SK-N-SH (cell line): Measurements from ENCODE around the gene CHAT. TPM values are rescaled to one million over a fixed set of nuclear protein-coding genes. Genes with fewer than 3 reads are reported as not detected.

Experiments used
- CTCF ChIA-PET: fragments of 300-600, 350-600 bp; formaldehyde crosslinking; extraction: SDS; loops from one replicate; lab custom pipeline; 2021; lab: Yijun Ruan, JAX
- POLR2A ChIA-PET: fragments of 350-600 bp; sonication (Branson Sonifier 250); formaldehyde crosslinking; extraction: SDS; loops from one replicate; lab custom pipeline; 2020; ENCODE audit warnings: antibody characterized with exemption, inconsistent platforms; lab: Yijun Ruan, JAX
- DNase-seq: peaks from one replicate; pipeline ENCODE4 v3.0.0; 2012
- H2AFZ ChIP-seq: fragments of 200-600 bp; sonication (generic); 2 replicates; pipeline ENCODE4 v1.8.1; 2016; ENCODE audit warnings: antibody characterized with exemption, mild to moderate bottlenecking, low read depth
- H3F3A ChIP-seq: fragments of 200-600 bp; sonication (generic); replicated peaks from 2 replicates; pipeline ENCODE3; 2016; ENCODE audit warnings: antibody characterized with exemption, mild to moderate bottlenecking; ENCODE audit not compliant: insufficient read depth
- H3K27ac ChIP-seq, 2 experiments: fragments of 200-500 bp in 1 of 2; fragments of 200-600 bp in 1 of 2; sonication (Bioruptor generic) in 1 of 2; sonication (generic), shearing (Covaris generic) in 1 of 2; 2 replicates each; pipeline versions ENCODE4 v1.5.1 to v1.6.1; 2014 to 2016; ENCODE audit warnings: low read depth in 2 of 2, inconsistent platforms in 1 of 2, low read length in 1 of 2, mild to moderate bottlenecking in 1 of 2, mixed read lengths in 1 of 2
- H3K27me3 ChIP-seq: fragments of 200-600 bp; sonication (generic), shearing (Covaris generic); 2 replicates; pipeline ENCODE4 v1.6.1; 2016; ENCODE audit warnings: mixed run types; ENCODE audit not compliant: insufficient read depth
- H3K36me3 ChIP-seq, 2 experiments: fragments of 200-500 bp in 1 of 2; fragments of 200-600 bp in 1 of 2; sonication (Bioruptor generic) in 1 of 2; sonication (generic) in 1 of 2; replicated peaks in 1 of 2; 2 replicates each; pipeline versions ENCODE3 to v1.5.1; 2014 to 2016; ENCODE audit warnings: low read length in 1 of 2, mild to moderate bottlenecking in 1 of 2; ENCODE audit not compliant: insufficient read depth in 2 of 2, control insufficient read depth in 1 of 2
- H3K4me1 ChIP-seq, 2 experiments: fragments of 200-500 bp in 1 of 2; fragments of 200-600 bp in 1 of 2; sonication (Bioruptor generic) in 1 of 2; sonication (generic), shearing (Covaris generic) in 1 of 2; 2 replicates each; pipeline versions ENCODE4 v1.5.1 to v1.6.1; 2014 to 2016; ENCODE audit warnings: low read depth in 1 of 2, low read length in 1 of 2, mixed run types in 1 of 2; ENCODE audit not compliant: insufficient read depth in 2 of 2, control insufficient read depth in 1 of 2
- H3K4me2 ChIP-seq: fragments of 200-600 bp; sonication (generic), shearing (Covaris generic); 2 replicates; pipeline ENCODE4 v1.6.1; 2017; ENCODE audit warnings: mixed run types
- H3K4me3 ChIP-seq, 2 experiments: fragments of 200-500 bp in 1 of 2; fragments of 200-600 bp in 1 of 2; sonication (Bioruptor generic) in 1 of 2; sonication (generic), shearing (Covaris generic) in 1 of 2; 2 replicates each; pipeline versions ENCODE4 v1.5.1 to v1.8.1; 2014 to 2016; ENCODE audit warnings: low read depth in 2 of 2, inconsistent platforms in 1 of 2, low read length in 1 of 2, mild to moderate bottlenecking in 1 of 2, mixed read lengths in 1 of 2, moderate library complexity in 1 of 2
- H3K79me2 ChIP-seq: fragments of 200-600 bp; sonication (generic); 2 replicates; pipeline ENCODE4 v1.8.1; 2017; ENCODE audit warnings: mild to moderate bottlenecking; ENCODE audit not compliant: insufficient read depth
- H3K9ac ChIP-seq: fragments of 200-600 bp; sonication (generic); 2 replicates; pipeline ENCODE4 v1.6.1; 2017; ENCODE audit warnings: mixed run types
- H3K9me2 ChIP-seq: fragments of 200-600 bp; sonication (generic); 2 replicates; pipeline ENCODE4 v1.6.1; 2017; ENCODE audit warnings: mixed run types
- H3K9me3 ChIP-seq: fragments of 200-600 bp; sonication (generic); 2 replicates; pipeline ENCODE4 v1.6.1; 2017; ENCODE audit warnings: mixed run types, mild to moderate bottlenecking, moderate library complexity
- H4K20me1 ChIP-seq: fragments of 200-600 bp; sonication (generic); 2 replicates; pipeline ENCODE4 v1.6.1; 2017; ENCODE audit warnings: mild to moderate bottlenecking, mixed run types; ENCODE audit not compliant: insufficient read depth
- ELF1 ChIP-seq: IDR thresholded peaks from 2 replicates; pipeline ENCODE4 v1.4.0; 2012
- EP300 ChIP-seq, 2 experiments: IDR thresholded peaks; 2 replicates each; pipeline versions ENCODE4 v1.4.0 to v1.6.1; 2012; ENCODE audit warnings: borderline replicate concordance in 1 of 2, low read depth in 1 of 2, low read length in 1 of 2
- EZH2phosphoT487 ChIP-seq: fragments of 200-600 bp; sonication (generic); IDR thresholded peaks from 2 replicates; pipeline ENCODE4 v1.6.1; 2017; ENCODE audit warnings: low read depth, mixed run types, mild to moderate bottlenecking, antibody characterized with exemption, moderate library complexity, borderline replicate concordance
- GABPA ChIP-seq: IDR thresholded peaks from 2 replicates; pipeline ENCODE4 v1.4.0; 2012; ENCODE audit warnings: low read depth, mild to moderate bottlenecking
- GATA2 ChIP-seq: sonication (generic); formaldehyde crosslinking; IDR thresholded peaks from 2 replicates; pipeline ENCODE4 v1.5.0; 2020; ENCODE audit warnings: mild to moderate bottlenecking, missing genetic modification reagents
- MXI1 ChIP-seq: IDR thresholded peaks from 2 replicates; pipeline ENCODE4 v1.6.1; 2012; ENCODE audit warnings: mild to moderate bottlenecking, low read depth, low read length, improper control_type of control experiment
- NFIC ChIP-seq: IDR thresholded peaks from 2 replicates; pipeline ENCODE4 v1.4.0; 2012; ENCODE audit warnings: borderline replicate concordance
- NRF1 ChIP-seq: IDR thresholded peaks from 2 replicates; pipeline ENCODE4 v1.6.1; 2012; ENCODE audit warnings: low read depth, mild to moderate bottlenecking, low read length
- PBX3 ChIP-seq: IDR thresholded peaks from 2 replicates; pipeline ENCODE4; 2012
- POLR2AphosphoS5 ChIP-seq: IDR thresholded peaks from 2 replicates; pipeline ENCODE4 v1.6.1; 2012; ENCODE audit warnings: low read depth, low read length
- RAD21 ChIP-seq: IDR thresholded peaks from 2 replicates; pipeline ENCODE4 v1.6.1; 2012; ENCODE audit warnings: mild to moderate bottlenecking, low read length
- RCOR1 ChIP-seq: fragments of 150-350 bp; IDR thresholded peaks from 2 replicates; pipeline ENCODE4 v1.6.1; 2017; ENCODE audit warnings: antibody characterized with exemption, low read length
- SIN3A ChIP-seq: IDR thresholded peaks from 2 replicates; pipeline ENCODE4 v1.6.1; 2012; ENCODE audit warnings: low read depth, mild to moderate bottlenecking, low read length, moderate library complexity, borderline replicate concordance
- SMC3 ChIP-seq: IDR thresholded peaks from 2 replicates; pipeline ENCODE4 v1.6.1; 2012; ENCODE audit warnings: low read depth, low read length, improper control_type of control experiment
- WGBS: methylation state at CpG from one replicate; pipeline ENCODE4 v1.1.6; 2017; ENCODE audit warnings: low lambda C conversion rate; 5-methylcytosine and 5-hydroxymethylcytosine counted together
- polyA plus RNA-seq, 3 experiments: library from polyadenylated mRNA; depleted of rRNA; stranded (reverse); fragments of >200 nt; gene quantifications; 2 replicates each; pipeline ENCODE4 v1.2.3, GENCODE V29; 2012
- TF ChIP-seq, protein P1 (sequence below): IDR thresholded peaks from 2 replicates; pipeline ENCODE4 v1.4.0; 2012; ENCODE audit warnings: low read depth
- TF ChIP-seq, protein P2 (sequence below): IDR thresholded peaks from 2 replicates; pipeline ENCODE4 v1.4.0; 2012; ENCODE audit warnings: low read depth, borderline replicate concordance

The CHAT gene
- polyA plus RNA-seq, 1 of the 3 experiments (the other 2 are of a cell fraction): not detected

DNA sequence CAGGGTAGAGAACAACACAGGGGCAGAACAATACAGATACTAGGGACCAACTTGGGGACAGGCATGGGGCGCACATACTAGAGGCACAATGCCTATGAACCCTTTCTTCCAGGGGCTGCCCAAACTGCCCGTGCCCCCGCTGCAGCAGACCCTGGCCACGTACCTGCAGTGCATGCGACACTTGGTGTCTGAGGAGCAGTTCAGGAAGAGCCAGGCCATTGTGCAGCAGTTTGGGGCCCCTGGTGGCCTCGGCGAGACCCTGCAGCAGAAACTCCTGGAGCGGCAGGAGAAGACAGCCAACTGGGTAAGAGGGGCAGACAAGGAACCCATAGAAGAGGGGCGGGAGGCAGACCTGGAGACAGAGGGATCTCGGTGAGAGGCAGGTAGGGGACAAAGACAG, 5.8 kb downstream of the CHAT start:
- Histone ChIP-seq H3K27ac (no peak overlapping the region), H4K20me1 (no peaks in the 10 kb centered on the region), H3K4me2 (no peak overlapping the region), H2AFZ (no peak overlapping the region), H3K4me3 (no peak overlapping the region), H3K9me2 (no peaks in the 10 kb centered on the region), H3K79me2 (no peaks in the 10 kb centered on the region), H3F3A (no peaks in the 10 kb centered on the region), H3K9ac (no peak overlapping the region), H3K9me3 (no peaks in the 10 kb centered on the region), H3K36me3 (no peaks in the 10 kb centered on the region), H3K4me1 (peaks cover 0 to 56% of the 10 kb centered on the region in 2 experiments; a peak in 1 of 4 replicates), H3K27me3 (no peaks in the 10 kb centered on the region)
- ChIA-PET POLR2A (no interaction called here), CTCF (interaction anchor here (1.0 kb wide), 1 partner anchor 25 kb away, joined by 5 read pairs; no protein-coding TSS in a partner anchor)
- 76% methylated on average over 10 of the region's 10 CpGs for WGBS
- DNase-seq: no peak
- TF ChIP-seq ELF1: no peak
- no peak for TF ChIP-seq MXI1
- TF ChIP-seq, protein P1, sequence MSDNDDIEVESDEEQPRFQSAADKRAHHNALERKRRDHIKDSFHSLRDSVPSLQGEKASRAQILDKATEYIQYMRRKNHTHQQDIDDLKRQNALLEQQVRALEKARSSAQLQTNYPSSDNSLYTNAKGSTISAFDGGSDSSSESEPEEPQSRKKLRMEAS: no peak
- no peak for TF ChIP-seq NFIC
- no peak for TF ChIP-seq RCOR1
- TF ChIP-seq PBX3: no peak
- no peak for TF ChIP-seq NRF1
- no peak for TF ChIP-seq POLR2AphosphoS5
- no peak for TF ChIP-seq SIN3A
- no peak for TF ChIP-seq EP300 (IDR thresholded peaks at IDR 0.05; ENCODE audit: borderline replicate concordance in 1 of 2, low read depth in 1 of 2, low read length in 1 of 2)
- TF ChIP-seq GABPA: no peak
- TF ChIP-seq GATA2 (CRISPR knock-in tag): no peak
- TF ChIP-seq SMC3: no peak

DNA sequence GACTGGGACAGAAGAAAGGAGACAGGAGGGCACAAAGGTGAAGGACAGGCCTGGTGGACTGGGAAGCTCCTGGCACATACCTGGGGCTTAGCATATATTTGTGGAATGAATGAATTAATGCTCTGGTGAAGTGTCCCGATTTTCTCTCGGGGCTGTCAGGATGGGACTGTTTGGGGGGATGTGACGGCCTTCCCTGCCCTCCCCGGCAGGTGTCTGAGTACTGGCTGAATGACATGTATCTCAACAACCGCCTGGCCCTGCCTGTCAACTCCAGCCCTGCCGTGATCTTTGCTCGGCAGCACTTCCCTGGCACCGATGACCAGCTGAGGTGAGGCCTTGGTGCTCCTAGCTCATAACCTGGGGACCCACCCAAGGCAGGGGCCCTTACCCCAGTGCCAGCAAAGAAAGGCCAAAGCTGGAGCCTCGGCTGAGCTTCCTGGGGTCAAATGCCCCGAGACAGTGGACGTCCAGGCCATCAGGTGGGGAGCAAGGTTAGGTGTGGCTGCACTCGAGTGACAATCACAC, 6.5 kb downstream of the CHAT start:
- H3K4me2 ChIP-seq: no peak overlapping the region
- H3K4me3 ChIP-seq: no peak overlapping the region
- H3K36me3 ChIP-seq: no peaks in the 10 kb centered on the region
- no peak overlapping the region for H2AFZ ChIP-seq
- WGBS: no CpG with 5 or more reads among the region's 12 CpGs
- H3K27me3 ChIP-seq: no peaks in the 10 kb centered on the region
- CTCF ChIA-PET: interaction anchor here (0.6 kb wide), 1 partner anchor 24 kb away, joined by 3 read pairs; no protein-coding TSS in a partner anchor
- H3F3A ChIP-seq: no peaks in the 10 kb centered on the region
- DNase-seq: no peak
- no peaks in the 10 kb centered on the region for H3K79me2 ChIP-seq
- no peak overlapping the region; a peak in 1 of 4 replicates for H3K27ac ChIP-seq
- POLR2A ChIA-PET: no interaction called here
- H3K9ac ChIP-seq: no peak overlapping the region
- peaks cover 0 to 49% of the 10 kb centered on the region in 2 experiments; a peak in 1 of 4 replicates for H3K4me1 ChIP-seq
- H4K20me1 ChIP-seq: no peaks in the 10 kb centered on the region
- TF ChIP-seq RAD21 (no peak), EZH2phosphoT487 (no peak)
- TF ChIP-seq, protein P2, sequence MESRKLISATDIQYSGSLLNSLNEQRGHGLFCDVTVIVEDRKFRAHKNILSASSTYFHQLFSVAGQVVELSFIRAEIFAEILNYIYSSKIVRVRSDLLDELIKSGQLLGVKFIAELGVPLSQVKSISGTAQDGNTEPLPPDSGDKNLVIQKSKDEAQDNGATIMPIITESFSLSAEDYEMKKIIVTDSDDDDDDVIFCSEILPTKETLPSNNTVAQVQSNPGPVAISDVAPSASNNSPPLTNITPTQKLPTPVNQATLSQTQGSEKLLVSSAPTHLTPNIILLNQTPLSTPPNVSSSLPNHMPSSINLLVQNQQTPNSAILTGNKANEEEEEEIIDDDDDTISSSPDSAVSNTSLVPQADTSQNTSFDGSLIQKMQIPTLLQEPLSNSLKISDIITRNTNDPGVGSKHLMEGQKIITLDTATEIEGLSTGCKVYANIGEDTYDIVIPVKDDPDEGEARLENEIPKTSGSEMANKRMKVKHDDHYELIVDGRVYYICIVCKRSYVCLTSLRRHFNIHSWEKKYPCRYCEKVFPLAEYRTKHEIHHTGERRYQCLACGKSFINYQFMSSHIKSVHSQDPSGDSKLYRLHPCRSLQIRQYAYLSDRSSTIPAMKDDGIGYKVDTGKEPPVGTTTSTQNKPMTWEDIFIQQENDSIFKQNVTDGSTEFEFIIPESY: no peak
- no peaks in the 10 kb centered on the region for H3K9me3 ChIP-seq
- H3K9me2 ChIP-seq: no peaks in the 10 kb centered on the region
